ENCODE data around the gene PSG11.
"Not testable (repeated sequence)": the region's sequence is repeated elsewhere in the genome, so short reads cannot be mapped to it uniquely, and the experiment has no call there.

DNA sequence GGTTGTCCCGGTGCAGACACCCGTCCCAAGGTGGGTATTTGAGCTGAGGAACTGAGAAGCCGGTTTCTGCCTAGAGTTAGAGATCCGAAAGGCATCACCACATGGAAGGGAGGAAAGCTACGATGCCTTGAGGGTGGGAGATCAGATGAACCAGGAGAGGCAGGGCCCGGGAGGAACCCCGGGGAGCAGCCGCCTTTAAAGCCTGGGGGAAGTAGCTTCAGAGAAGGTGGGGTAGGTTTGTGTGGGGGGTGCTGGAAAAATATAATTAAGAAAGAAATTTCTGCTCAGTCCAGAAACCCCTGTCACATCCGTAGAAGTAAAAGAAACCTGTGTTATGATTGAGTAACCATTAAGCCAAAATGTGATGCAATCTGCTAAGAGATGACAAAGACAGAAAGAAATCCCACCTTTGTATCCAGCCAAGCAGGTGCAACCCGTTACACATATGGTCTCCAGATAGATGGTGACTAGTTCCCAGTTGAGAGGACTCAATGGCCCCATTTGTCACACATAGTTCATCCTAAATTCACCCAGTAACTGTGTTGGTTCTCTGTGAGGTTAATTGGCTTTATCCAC is 34.2 kb downstream of the PSG11 start:
- TF ChIP-seq EZH2phosphoT487 (IDR thresholded peaks at IDR 0.05; ENCODE audit: borderline replicate concordance) = not testable (repeated sequence)
- TF ChIP-seq, protein P1, sequence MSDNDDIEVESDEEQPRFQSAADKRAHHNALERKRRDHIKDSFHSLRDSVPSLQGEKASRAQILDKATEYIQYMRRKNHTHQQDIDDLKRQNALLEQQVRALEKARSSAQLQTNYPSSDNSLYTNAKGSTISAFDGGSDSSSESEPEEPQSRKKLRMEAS (IDR thresholded peaks at IDR 0.05) = not testable (repeated sequence)
